HG03571 (cell line): ENCODE results near the gene PDGFA.

ENCODE experiments used
- ATAC-seq: cut with Tn5 transposase; IDR thresholded peaks from one replicate; pipeline ENCODE4 v1.9.1; 2021; ENCODE audit not compliant: unreplicated experiment

The PDGFA gene

GRCh38 chr7:537911-538634, 18.4 kb upstream of the PDGFA start:
- no peak for ATAC-seq

DNA sequence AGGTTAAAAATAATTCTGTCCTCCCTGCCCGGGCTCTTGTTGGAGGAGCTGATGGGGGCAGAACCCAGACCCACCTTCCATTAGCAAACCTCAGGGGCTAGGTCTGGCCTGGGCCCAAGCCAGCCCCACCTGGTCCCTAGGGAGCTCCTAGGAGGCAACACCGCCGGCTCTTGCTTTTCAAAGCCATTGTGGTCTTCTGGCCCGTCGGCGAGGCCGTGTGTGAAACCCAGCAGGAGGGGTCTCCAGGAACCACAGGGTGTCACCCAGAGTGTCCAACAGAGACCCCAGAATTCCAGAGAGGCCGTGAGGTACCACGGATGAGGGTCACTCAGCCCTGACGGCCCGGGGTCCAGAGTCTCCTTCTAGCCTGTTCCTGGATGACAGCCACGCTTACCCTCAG, 16.6 kb upstream of the PDGFA start:
- ATAC-seq, result no peak

GRCh38 chr7:534959-535358, 15.3 kb upstream of the PDGFA start:
- ATAC-seq, result no peak

DNA sequence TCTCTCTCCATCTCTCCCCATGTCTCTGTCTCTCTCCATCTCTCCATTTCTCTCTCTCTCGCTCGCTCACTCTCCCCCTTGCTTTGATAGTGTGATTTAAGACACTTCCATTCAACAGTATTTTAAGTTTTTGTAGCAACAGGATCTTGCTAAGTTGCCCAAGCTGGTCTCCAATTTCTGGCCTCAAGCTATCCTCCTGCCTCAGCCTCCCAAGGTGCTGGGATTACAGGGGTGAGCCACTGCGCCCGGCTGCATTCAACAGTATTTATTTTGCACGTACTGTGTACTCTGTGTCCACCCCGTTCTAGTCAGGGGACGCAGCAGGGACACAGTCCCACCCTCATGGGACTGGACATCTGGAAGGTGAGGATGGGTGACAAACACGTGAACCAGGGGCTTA, 14.4 kb upstream of the PDGFA start:
- no peak for ATAC-seq

GRCh38 chr7:533266-533665, 13.6 kb upstream of the PDGFA start:
- ATAC-seq, result no peak

DNA sequence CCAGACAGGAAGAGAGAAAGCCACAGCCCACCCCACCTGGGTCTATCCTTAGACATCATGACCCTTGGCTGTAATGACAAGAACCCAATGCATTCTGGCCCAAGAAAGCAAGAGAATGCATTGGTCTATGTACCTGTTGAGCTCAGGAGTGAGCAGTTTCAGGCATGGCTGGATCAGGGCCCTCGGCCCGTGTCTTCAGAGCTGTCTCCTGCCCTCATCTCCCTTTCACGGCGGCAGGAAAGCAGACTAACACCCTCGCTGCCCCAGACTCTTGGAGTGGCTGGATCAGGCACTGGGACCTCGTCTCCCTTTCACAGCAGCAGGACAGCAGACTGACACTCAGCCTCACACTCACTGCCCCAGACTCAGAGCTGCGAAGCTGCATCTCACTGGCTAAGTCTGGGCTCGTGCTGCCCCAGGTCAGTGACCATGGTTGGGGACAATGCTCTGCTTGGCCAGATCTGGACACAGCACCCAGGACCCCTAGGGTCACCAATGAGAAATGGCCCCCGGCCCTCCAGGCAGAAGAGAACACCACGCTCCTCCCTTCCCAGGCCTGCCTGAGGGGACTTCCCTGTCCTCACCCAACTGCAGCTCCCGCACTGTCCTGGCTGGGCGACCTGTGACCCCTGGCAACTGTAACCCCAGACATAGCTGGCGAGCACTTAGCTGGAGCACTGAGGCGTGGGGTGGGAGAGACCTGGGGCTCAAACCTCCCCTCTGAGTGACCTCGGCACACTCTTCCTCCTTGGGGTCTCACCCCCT, 12.9 kb upstream of the PDGFA start:
- no peak for ATAC-seq

- ATAC-seq, result no peak
Measured at GRCh38 chr7:531777-532176, 12.1 kb upstream of the PDGFA start.

DNA sequence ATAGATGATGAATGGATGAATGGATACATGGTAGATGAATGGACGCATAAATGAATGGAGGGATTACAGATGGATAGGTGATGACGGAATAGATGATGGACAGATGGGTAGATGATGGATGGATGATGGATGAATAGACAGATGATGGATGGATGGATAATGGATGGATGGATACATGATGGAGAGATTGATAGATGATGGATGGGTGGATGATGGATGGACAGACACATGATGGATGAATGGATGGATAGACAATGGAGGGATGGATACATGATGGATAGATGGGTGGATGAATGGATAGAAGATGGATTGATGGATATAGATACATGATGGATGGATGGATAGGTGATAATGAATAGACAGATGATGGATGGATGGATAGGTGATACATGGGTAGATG, 8.8 kb upstream of the PDGFA start:
- no peak for ATAC-seq

- no peak for ATAC-seq
Measured at GRCh38 chr7:527723-528122, 8.1 kb upstream of the PDGFA start.

GRCh38 chr7:526460-527034, 6.9 kb upstream of the PDGFA start:
- no peak for ATAC-seq

DNA sequence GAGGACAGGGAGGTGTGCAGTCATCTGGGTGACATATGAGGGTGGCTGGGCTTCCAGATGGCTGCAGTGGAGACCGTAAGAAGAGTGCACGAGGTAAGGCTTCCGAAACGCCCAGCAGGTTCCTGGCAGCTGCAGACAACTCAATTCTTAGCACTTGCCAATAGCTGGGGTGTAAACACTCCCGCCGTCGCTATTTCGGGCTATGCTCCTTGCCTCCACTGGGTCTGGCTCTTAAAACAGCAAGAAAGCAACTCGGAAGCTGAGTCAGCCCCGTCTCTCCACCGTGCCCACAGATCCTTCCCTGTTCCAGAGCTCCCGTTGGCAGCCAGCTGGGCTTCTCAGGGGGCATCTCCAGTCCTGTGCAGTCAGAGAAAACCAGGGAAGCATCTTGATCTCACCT, 6.1 kb upstream of the PDGFA start:
- ATAC-seq, result no peak

- ATAC-seq, result no peak
Measured at GRCh38 chr7:524800-525199, 5.2 kb upstream of the PDGFA start.

DNA sequence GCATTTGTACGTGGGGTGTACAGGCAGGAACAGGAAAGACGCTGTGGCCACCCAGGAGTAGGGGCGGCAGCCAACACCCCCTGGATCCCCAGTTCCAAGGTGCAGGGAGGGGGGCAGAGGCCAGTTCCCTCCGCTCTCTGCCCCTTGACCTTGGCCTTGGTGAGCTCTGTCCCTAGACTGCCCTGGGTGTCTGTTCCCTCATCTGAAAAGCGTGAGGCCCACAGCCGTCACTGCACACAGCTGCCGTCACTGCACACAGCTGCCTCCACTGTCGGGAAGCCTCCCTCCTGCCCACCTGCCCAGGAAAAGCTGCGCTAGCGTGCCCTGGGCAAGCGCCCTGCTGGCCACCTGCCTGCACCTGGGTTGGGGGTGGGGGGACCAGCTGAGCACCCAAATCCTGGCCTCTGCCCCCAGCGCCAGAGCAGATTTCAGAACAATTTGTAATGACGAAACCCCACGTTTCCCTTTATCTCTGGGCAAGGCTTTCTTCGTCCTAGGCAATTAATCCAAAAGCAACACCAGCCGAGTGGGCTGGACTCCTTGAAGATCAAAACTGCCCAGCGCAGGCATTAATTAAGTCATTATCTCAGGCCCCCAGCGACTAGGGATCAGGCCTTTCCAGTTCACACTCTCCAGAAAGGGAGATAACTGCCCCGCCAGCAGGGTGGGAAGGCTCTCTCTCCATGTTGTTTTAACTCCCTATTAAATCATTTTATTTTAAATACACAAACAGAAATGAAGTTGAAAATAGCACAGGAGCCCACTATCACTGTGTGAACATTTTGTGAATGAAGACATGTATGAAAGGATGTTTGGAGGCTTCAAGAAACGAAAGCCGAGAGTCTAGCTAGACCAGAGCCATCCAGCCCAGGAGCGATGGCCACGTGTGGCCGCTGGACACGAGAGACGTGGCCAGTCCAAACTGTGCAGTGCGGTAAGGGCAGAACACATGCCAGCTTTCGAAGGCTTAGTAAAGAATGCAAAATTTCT, 4.0 kb upstream of the PDGFA start:
- no peak for ATAC-seq

DNA sequence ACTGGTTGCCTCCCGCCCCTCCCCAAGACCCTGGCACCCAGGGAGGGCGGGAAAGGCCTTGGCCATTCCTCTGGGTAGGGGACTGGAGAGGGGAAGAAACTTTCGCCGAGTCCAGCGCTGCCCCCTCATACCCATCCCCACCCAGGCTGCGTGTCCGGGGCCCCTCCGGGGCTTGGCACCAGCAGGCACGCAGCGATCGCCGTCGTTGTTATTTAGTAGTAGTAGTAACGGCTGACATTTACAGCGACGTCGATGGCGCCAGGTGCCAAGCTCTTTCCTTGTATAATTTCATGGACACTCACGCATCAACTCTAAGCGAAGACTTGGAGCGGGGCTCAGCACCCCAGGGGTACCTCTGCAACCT, 3.3 kb upstream of the PDGFA start:
- ATAC-seq, result no peak

- ATAC-seq, result no peak
Measured at GRCh38 chr7:522071-522950, 2.7 kb upstream of the PDGFA start.

- ATAC-seq, result no peak
Measured at GRCh38 chr7:521221-522070, 1.8 kb upstream of the PDGFA start.

DNA sequence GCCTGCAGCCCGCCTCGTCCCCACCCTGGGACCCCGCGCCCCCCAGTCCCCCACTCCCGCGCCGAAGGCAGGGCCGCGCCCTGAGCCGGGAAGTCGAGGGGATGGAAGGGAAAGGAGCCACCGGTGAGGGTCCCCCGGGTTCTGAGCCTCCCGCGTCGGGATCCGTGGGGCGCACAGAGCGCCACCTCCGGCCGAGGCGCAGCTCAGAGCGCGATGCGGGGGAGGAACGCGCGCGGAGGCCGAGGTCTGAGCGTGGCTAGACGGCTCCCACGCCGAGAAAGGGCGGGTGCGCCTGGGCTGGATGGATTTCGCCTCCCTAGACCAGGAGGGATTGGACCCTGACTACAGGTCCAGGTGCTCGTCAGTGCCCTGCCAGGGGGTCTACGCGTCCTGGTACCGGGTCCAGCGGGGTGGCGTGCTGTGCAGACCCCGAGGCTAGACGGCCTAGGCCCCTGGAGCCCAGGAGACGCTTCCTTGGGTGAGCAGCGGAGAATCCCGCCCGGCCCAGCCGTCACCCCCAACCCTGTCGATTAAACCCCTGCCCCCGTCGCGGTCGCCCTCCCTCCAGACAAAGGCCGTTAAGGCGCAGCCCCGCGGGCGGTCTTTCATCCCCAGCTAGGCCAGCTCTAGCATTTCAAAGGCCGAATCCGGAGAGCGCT, 986 bp upstream of the PDGFA start:
- no peak for ATAC-seq

- ATAC-seq, result no peak
Measured at GRCh38 chr7:518630-519483, 789 bp downstream of the PDGFA start.
